CD14-positive monocyte (primary cell): Measurements from ENCODE around the gene ARMC7. TPM values are rescaled to one million over a fixed set of nuclear protein-coding genes. Genes with fewer than 3 reads are reported as not detected.

Source experiments
- DNase-seq, 3 donors: peaks; one replicate each; pipeline ENCODE4 v3.0.0-alpha.2; 2011 to 2022
- H2AFZ ChIP-seq: 2 replicates; pipeline ENCODE4 v1.6.0; 2012; ENCODE audit warnings: mild to moderate bottlenecking, low read depth, low read length, inconsistent platforms; ENCODE audit not compliant: insufficient read depth, poor library complexity, severe bottlenecking
- H3K27ac ChIP-seq, 2 donors: 1 replicate in 1 of 2; 2 replicates in 1 of 2; pipeline ENCODE4 v1.5.1; 2012 to 2013; ENCODE audit warnings: low read length in 2 of 2, control low read depth in 1 of 2, inconsistent platforms in 1 of 2, low read depth in 1 of 2, mild to moderate bottlenecking in 1 of 2
- H3K27me3 ChIP-seq, 2 donors: one replicate each; pipeline versions ENCODE4 v1.6.0 to v1.6.1; 2011 to 2013; ENCODE audit warnings: low read length in 2 of 2; ENCODE audit not compliant: control insufficient read depth in 2 of 2, insufficient read depth in 2 of 2
- H3K36me3 ChIP-seq, 2 donors: replicated peaks in 1 of 2; 1 replicate in 1 of 2; 2 replicates in 1 of 2; pipeline versions ENCODE4 v1.5.1 to v1.6.1; 2012 to 2013; ENCODE audit warnings: low read length in 2 of 2, control low read depth in 1 of 2, inconsistent platforms in 1 of 2, mild to moderate bottlenecking in 1 of 2; ENCODE audit not compliant: insufficient read depth in 2 of 2, control insufficient read depth in 1 of 2
- H3K4me1 ChIP-seq, 2 donors: 1 replicate in 1 of 2; 2 replicates in 1 of 2; pipeline versions ENCODE4 v1.5.1 to v1.6.1; 2012 to 2013; ENCODE audit warnings: low read length in 2 of 2, control low read depth in 1 of 2, inconsistent platforms in 1 of 2, mild to moderate bottlenecking in 1 of 2, moderate library complexity in 1 of 2; ENCODE audit not compliant: insufficient read depth in 2 of 2, control insufficient read depth in 1 of 2
- H3K4me2 ChIP-seq: replicated peaks from 2 replicates; pipeline ENCODE3; 2012; ENCODE audit warnings: low read length, moderate library complexity, mild to moderate bottlenecking; ENCODE audit not compliant: poor library complexity, severe bottlenecking; ENCODE audit errors: extremely low read depth
- H3K4me3 ChIP-seq, 3 experiments: fragments of 200-600 bp in 1 of 3; sonication (generic) in 1 of 3; replicated peaks in 1 of 3; 1 replicate in 2 of 3; 2 replicates in 1 of 3; pipeline ENCODE4 v1.5.1; 2011 to 2013; ENCODE audit warnings: low read length in 3 of 3, mild to moderate bottlenecking in 3 of 3, control low read depth in 2 of 3, low read depth in 2 of 3, inconsistent platforms in 1 of 3, moderate library complexity in 1 of 3
- H3K79me2 ChIP-seq: 2 replicates; pipeline ENCODE4 v1.6.0; 2012; ENCODE audit warnings: mild to moderate bottlenecking, control low read depth, inconsistent platforms, low read length, moderate library complexity; ENCODE audit not compliant: insufficient read depth
- H3K9ac ChIP-seq: 2 replicates; pipeline ENCODE4 v1.6.0; 2017; ENCODE audit warnings: low read length, mild to moderate bottlenecking; ENCODE audit not compliant: insufficient read depth, poor library complexity, severe bottlenecking
- H3K9me3 ChIP-seq, 2 donors: replicated peaks in 1 of 2; 1 replicate in 1 of 2; 2 replicates in 1 of 2; pipeline versions ENCODE4 v1.5.1 to v1.6.1; 2012 to 2013; ENCODE audit warnings: low read length in 2 of 2, control low read depth in 1 of 2; ENCODE audit not compliant: control insufficient read depth in 1 of 2, insufficient read depth in 1 of 2
- H4K20me1 ChIP-seq: 2 replicates; pipeline ENCODE4 v1.6.0; 2012; ENCODE audit warnings: mild to moderate bottlenecking, low read length, control low read depth, moderate library complexity; ENCODE audit not compliant: insufficient read depth
- H3K27ac Mint-ChIP-seq, 7 donors: one replicate each; pipeline ENCODE4 v1.8.0; 2020; ENCODE audit warnings: mild to moderate bottlenecking in 7 of 7, mixed read lengths in 7 of 7, moderate library complexity in 6 of 7, inconsistent platforms in 2 of 7
- H3K27me3 Mint-ChIP-seq, 3 donors: one replicate each; pipeline ENCODE4 v1.8.0; 2021 to 2022; ENCODE audit warnings: low read depth in 3 of 3, mild to moderate bottlenecking in 3 of 3, mixed read lengths in 3 of 3, moderate library complexity in 3 of 3, inconsistent platforms in 1 of 3
- H3K36me3 Mint-ChIP-seq, 2 donors: one replicate each; pipeline ENCODE4 v1.8.0; 2020; ENCODE audit warnings: mixed read lengths in 2 of 2, inconsistent platforms in 1 of 2, mild to moderate bottlenecking in 1 of 2
- H3K4me1 Mint-ChIP-seq: one replicate; pipeline ENCODE4 v1.8.0; 2020; ENCODE audit warnings: mild to moderate bottlenecking, mixed read lengths
- H3K4me3 Mint-ChIP-seq, 2 donors: one replicate each; pipeline ENCODE4 v1.8.0; 2020; ENCODE audit warnings: mild to moderate bottlenecking in 2 of 2, mixed read lengths in 2 of 2, moderate library complexity in 1 of 2
- H3K9me3 Mint-ChIP-seq, 7 donors: one replicate each; pipeline ENCODE4 v1.8.0; 2020 to 2022; ENCODE audit warnings: mixed read lengths in 7 of 7, mild to moderate bottlenecking in 6 of 7, moderate library complexity in 6 of 7, inconsistent platforms in 2 of 7
- CTCF ChIP-seq: fragments of 200-600 bp; IDR thresholded peaks from one replicate; pipeline ENCODE4 v1.8.0; 2022; ENCODE audit warnings: antibody characterized with exemption, mild to moderate bottlenecking
- WGBS: methylation state at CpG from one replicate; pipeline ENCODE4 v1.1.5; 2013; ENCODE audit warnings: missing lambda C conversion rate; ENCODE audit not compliant: insufficient coverage; 5-methylcytosine and 5-hydroxymethylcytosine counted together
- intact Hi-C, 2 donors: fragments of 100-400 bp; cut with micrococcal nuclease; formaldehyde crosslinking; loops; one replicate each; pipeline versions ENCODE4 v1.15.0 to v1.15.1; 2023
- polyA plus RNA-seq, 3 donors: library from polyadenylated mRNA; depleted of rRNA in 1 of 3; unstranded in 2 of 3; stranded (reverse) in 1 of 3; fragments of 300-500 nt in 2 of 3; fragments of >200 nt in 1 of 3; fragmentation: Illumina TruSeq in 2 of 3; gene quantifications; 1 replicate in 2 of 3; 2 replicates in 1 of 3; pipeline ENCODE4 v1.2.3, GENCODE V29; 2012 to 2021

The ARMC7 gene
- polyA plus RNA-seq, 3 donors, result 1.3 to 11.8 (median 2.1) TPM

- Histone ChIP-seq H3K9ac (no peak overlapping the region), H2AFZ (no peak overlapping the region), H3K4me3 (no peak overlapping the region), H3K79me2 (peaks cover 60% of the 10 kb centered on the region), H4K20me1 (peaks cover 13% of the 10 kb centered on the region), H3K27me3 (no peaks in the 10 kb centered on the region), H3K4me1 (peaks cover 82% of the 10 kb centered on the region in 2 donors), H3K27ac (peak overlapping the region; percentile 32 to 73), H3K4me2 (peak overlapping the region; percentile 56), H3K9me3 (no peaks in the 10 kb centered on the region), H3K36me3 (peaks cover 20 to 22% of the 10 kb centered on the region in 2 donors)
- H3K36me3 Mint-ChIP-seq, result peaks cover 22 to 48% of the 10 kb centered on the region in 2 donors
- H3K9me3 Mint-ChIP-seq, result peaks cover 0 to 2% (median 0%) of the 10 kb centered on the region in 7 donors
- 98% methylated on average over 18 of the region's 18 CpGs for WGBS
- TF ChIP-seq CTCF, result no peak
- H3K4me1 Mint-ChIP-seq, result peaks cover 71% of the 10 kb centered on the region
- no peak for DNase-seq
- H3K27ac Mint-ChIP-seq, result peak overlapping the region in 3 of 7 donors; percentile 76 to 86 (median 82)
- no peak overlapping the region for H3K4me3 Mint-ChIP-seq
- peaks cover 0 to 6% (median 2%) of the 10 kb centered on the region in 3 donors for H3K27me3 Mint-ChIP-seq
- intact Hi-C loops, result no loop called here
Observed at GRCh38 chr17:75093548-75094158, 16.1 kb upstream of the ARMC7 start.

GRCh38 chr17:75094871-75095399 lies 14.8 kb upstream of the ARMC7 start:
- H3K4me2 ChIP-seq, result no peak overlapping the region
- H3K27me3 Mint-ChIP-seq, result peaks cover 0 to 6% (median 2%) of the 10 kb centered on the region in 3 donors
- intact Hi-C loops, result no loop called here
- H3K27me3 ChIP-seq, result no peaks in the 10 kb centered on the region
- WGBS, result 96% methylated on average over 14 of the region's 16 CpGs
- no peak overlapping the region for H3K27ac Mint-ChIP-seq
- peaks cover 49% of the 10 kb centered on the region for H3K79me2 ChIP-seq
- peaks cover 69% of the 10 kb centered on the region in 2 donors for H3K4me1 ChIP-seq
- no peak for DNase-seq
- H3K9me3 Mint-ChIP-seq, result peaks cover 0 to 2% (median 0%) of the 10 kb centered on the region in 7 donors
- TF ChIP-seq CTCF, result no peak
- H3K9ac ChIP-seq, result no peak overlapping the region
- H2AFZ ChIP-seq, result no peak overlapping the region
- H3K9me3 ChIP-seq, result no peaks in the 10 kb centered on the region
- H3K4me1 Mint-ChIP-seq, result peaks cover 58% of the 10 kb centered on the region
- H3K4me3 Mint-ChIP-seq, result no peak overlapping the region
- H3K36me3 Mint-ChIP-seq, result peaks cover 29 to 57% of the 10 kb centered on the region in 2 donors
- H4K20me1 ChIP-seq, result peaks cover 13% of the 10 kb centered on the region
- H3K36me3 ChIP-seq, result peaks cover 28 to 35% of the 10 kb centered on the region in 2 donors
- no peak overlapping the region for H3K27ac ChIP-seq
- no peak overlapping the region for H3K4me3 ChIP-seq
